Neural progenitor cell (in vitro differentiated cells): ENCODE data around the gene TSEN54.

Experiments
- CTCF ChIP-seq: fragments of 200-600 bp; sonication (generic); IDR thresholded peaks from 2 replicates; pipeline ENCODE4 v1.5.1; 2017; ENCODE audit warnings: antibody characterized with exemption, mild to moderate bottlenecking
- EZH2 ChIP-seq: fragments of 200-600 bp; sonication (generic); IDR thresholded peaks from 2 replicates; pipeline ENCODE4 v1.6.1; 2017; ENCODE audit warnings: antibody characterized with exemption, mild to moderate bottlenecking, moderate library complexity

- TF ChIP-seq CTCF (no peak), EZH2 (no peak)
Observed at GRCh38 chr17:75506134-75506533, 10.2 kb upstream of the TSEN54 start.
